IMR-90 (cell line): Measurements from ENCODE around the gene CACNA1G. TPM values are rescaled to one million over a fixed set of nuclear protein-coding genes. Genes with fewer than 3 reads are reported as not detected.

ENCODE experiments used
- ATAC-seq: fragments of 200-7000 bp; cut with Tn5 transposase; 2 replicates; pipeline ENCODE4 v1.9.1; 2020; ENCODE audit warnings: low read depth, mild to moderate bottlenecking, moderate library complexity
- BruUV-seq: library from RNA; stranded (reverse); fragments of 400-500 nt; replicated peaks from 2 replicates; lab custom pipeline; 2021; lab: Mats Ljungman, UMichigan
- CTCF ChIA-PET: fragments of 300-600 bp; formaldehyde crosslinking; extraction: SDS; loops from one replicate; lab custom pipeline; 2021; ENCODE audit warnings: antibody characterized with exemption; lab: Yijun Ruan, JAX
- POLR2A ChIA-PET: fragments of 300-600 bp; sonication (Branson Sonifier 250); formaldehyde crosslinking; loops from one replicate; lab custom pipeline; 2022; ENCODE audit warnings: antibody characterized with exemption; ENCODE audit not compliant: unreplicated experiment; lab: Charles Lee
- DNase-seq: peaks from one replicate; pipeline ENCODE4 v3.0.0; 2013
- H2AFZ ChIP-seq: replicated peaks from 2 replicates; pipeline ENCODE3; 2013; ENCODE audit warnings: low read length, mild to moderate bottlenecking; ENCODE audit not compliant: poor library complexity
- H2AK5ac ChIP-seq: 2 replicates; pipeline ENCODE4 v1.6.1; 2013; ENCODE audit warnings: low read depth, low read length, inconsistent platforms
- H2AK9ac ChIP-seq: replicated peaks from 2 replicates; pipeline ENCODE3; 2013; ENCODE audit warnings: mild to moderate bottlenecking, low read depth, low read length, moderate library complexity; ENCODE audit not compliant: poor library complexity
- H2BK120ac ChIP-seq: 2 replicates; pipeline ENCODE4 v1.6.1; 2013; ENCODE audit warnings: low read depth, low read length, inconsistent platforms
- H2BK15ac ChIP-seq: 3 replicates; pipeline ENCODE4 v1.6.1; 2013; ENCODE audit warnings: low read depth, low read length, inconsistent platforms
- H2BK20ac ChIP-seq: 2 replicates; pipeline ENCODE4 v1.6.1; 2013; ENCODE audit warnings: low read depth, mild to moderate bottlenecking, inconsistent platforms, low read length, moderate library complexity
- H2BK5ac ChIP-seq: 2 replicates; pipeline ENCODE4 v1.6.1; 2013; ENCODE audit warnings: mild to moderate bottlenecking, low read depth, low read length, inconsistent platforms; ENCODE audit not compliant: poor library complexity, severe bottlenecking
- H3K14ac ChIP-seq: replicated peaks from 2 replicates; pipeline ENCODE4 v1.6.1; 2013; ENCODE audit warnings: low read depth, low read length, inconsistent platforms
- H3K18ac ChIP-seq: 2 replicates; pipeline ENCODE4 v1.6.1; 2013; ENCODE audit warnings: low read depth, low read length, control low read depth
- H3K23ac ChIP-seq: 2 replicates; pipeline ENCODE4 v1.6.1; 2013; ENCODE audit warnings: low read depth, low read length, inconsistent platforms
- H3K27ac ChIP-seq: 2 replicates; pipeline ENCODE4 v1.5.1; 2013; ENCODE audit warnings: mild to moderate bottlenecking, control low read depth, low read length; ENCODE audit not compliant: insufficient read depth
- H3K27me3 ChIP-seq: 2 replicates; pipeline ENCODE4 v1.6.1; 2013; ENCODE audit warnings: low read length; ENCODE audit not compliant: control insufficient read depth, insufficient read depth
- H3K36me3 ChIP-seq: 2 replicates; pipeline ENCODE4 v1.6.1; 2013; ENCODE audit warnings: low read length, mixed read lengths; ENCODE audit not compliant: control insufficient read depth, insufficient read depth
- H3K4ac ChIP-seq: 2 replicates; pipeline ENCODE4 v1.6.1; 2013; ENCODE audit warnings: low read depth, low read length, inconsistent platforms
- H3K4me1 ChIP-seq: 2 replicates; pipeline ENCODE4 v1.6.1; 2013; ENCODE audit warnings: low read length, mixed read lengths; ENCODE audit not compliant: control insufficient read depth, insufficient read depth
- H3K4me2 ChIP-seq: 2 replicates; pipeline ENCODE4 v1.6.1; 2013; ENCODE audit warnings: low read depth, mild to moderate bottlenecking, control low read depth, low read length, moderate library complexity
- H3K4me3 ChIP-seq: 2 replicates; pipeline ENCODE4 v1.5.1; 2013; ENCODE audit warnings: low read depth, mild to moderate bottlenecking, control low read depth, low read length, moderate library complexity; ENCODE audit not compliant: insufficient read depth
- H3K56ac ChIP-seq: 2 replicates; pipeline ENCODE4 v1.6.1; 2013; ENCODE audit warnings: low read length, inconsistent platforms; ENCODE audit not compliant: insufficient read depth; ENCODE audit errors: extremely low read depth
- H3K79me1 ChIP-seq, 2 experiments: 2 replicates each; pipeline ENCODE4 v1.6.1; 2013; ENCODE audit warnings: low read length in 2 of 2, inconsistent platforms in 1 of 2, low read depth in 1 of 2
- H3K9ac ChIP-seq: 2 replicates; pipeline ENCODE4 v1.6.1; 2013; ENCODE audit warnings: low read depth, low read length, control low read depth
- H3K9me1 ChIP-seq: 2 replicates; pipeline ENCODE4 v1.6.1; 2013; ENCODE audit warnings: low read length, inconsistent platforms; ENCODE audit not compliant: insufficient read depth
- H3K9me3 ChIP-seq: 2 replicates; pipeline ENCODE4 v1.6.1; 2013; ENCODE audit warnings: low read length; ENCODE audit not compliant: control insufficient read depth, insufficient read depth
- H4K20me1 ChIP-seq: 2 replicates; pipeline ENCODE4 v1.6.1; 2013; ENCODE audit warnings: low read length, inconsistent platforms; ENCODE audit not compliant: insufficient read depth
- H4K5ac ChIP-seq: 2 replicates; pipeline ENCODE4 v1.6.1; 2013; ENCODE audit warnings: mild to moderate bottlenecking, low read depth, low read length, control low read depth
- H4K8ac ChIP-seq, 2 experiments: 2 replicates each; pipeline ENCODE4 v1.6.1; 2013; ENCODE audit warnings: low read depth in 2 of 2, low read length in 2 of 2, control low read depth in 1 of 2, inconsistent platforms in 1 of 2
- H4K91ac ChIP-seq: 2 replicates; pipeline ENCODE4 v1.6.1; 2013; ENCODE audit warnings: low read depth, low read length, inconsistent platforms; ENCODE audit not compliant: insufficient read depth
- BHLHE40 ChIP-seq: fragments of 150-350 bp; IDR thresholded peaks from 2 replicates; pipeline ENCODE4 v1.6.1; 2016; ENCODE audit warnings: mild to moderate bottlenecking, low read depth, low read length
- CEBPB ChIP-seq: IDR thresholded peaks from 2 replicates; pipeline ENCODE4 v1.6.1; 2012; ENCODE audit warnings: low read depth, low read length, improper control_type of control experiment
- CHD1 ChIP-seq: IDR thresholded peaks from 2 replicates; pipeline ENCODE4 v1.6.1; 2012; ENCODE audit warnings: low read depth, low read length, improper control_type of control experiment
- FOS ChIP-seq: fragments of 150-350 bp; IDR thresholded peaks from 2 replicates; pipeline ENCODE4 v1.6.1; 2016; ENCODE audit warnings: low read depth, low read length
- MAFK ChIP-seq: IDR thresholded peaks from 2 replicates; pipeline ENCODE4 v1.6.1; 2012; ENCODE audit warnings: low read depth, low read length, improper control_type of control experiment
- MAZ ChIP-seq: IDR thresholded peaks from 2 replicates; pipeline ENCODE4 v1.6.1; 2012; ENCODE audit warnings: low read depth, mild to moderate bottlenecking, low read length, improper control_type of control experiment, moderate library complexity, borderline replicate concordance
- MXI1 ChIP-seq: IDR thresholded peaks from 2 replicates; pipeline ENCODE4 v1.6.1; 2012; ENCODE audit warnings: low read depth, mild to moderate bottlenecking, low read length, moderate library complexity, borderline replicate concordance
- NFE2L2 ChIP-seq: fragments of 150-350 bp; IDR thresholded peaks from 2 replicates; pipeline ENCODE4 v1.6.1; 2016; ENCODE audit warnings: low read depth, mild to moderate bottlenecking, low read length
- POLR2A ChIP-seq: IDR thresholded peaks from 2 replicates; pipeline ENCODE4 v1.6.1; 2012; ENCODE audit warnings: mild to moderate bottlenecking, low read depth, low read length
- RAD21 ChIP-seq: IDR thresholded peaks from 2 replicates; pipeline ENCODE4 v1.6.1; 2012; ENCODE audit warnings: low read length, improper control_type of control experiment
- RCOR1 ChIP-seq: IDR thresholded peaks from 2 replicates; pipeline ENCODE4 v1.6.1; 2012; ENCODE audit warnings: mild to moderate bottlenecking, low read length, improper control_type of control experiment; ENCODE audit not compliant: insufficient replicate concordance
- RFX5 ChIP-seq: IDR thresholded peaks from 2 replicates; pipeline ENCODE4 v1.8.0; 2012; ENCODE audit warnings: low read depth, mild to moderate bottlenecking, low read length, moderate library complexity
- SMC3 ChIP-seq: fragments of 150-350 bp; IDR thresholded peaks from 2 replicates; pipeline ENCODE4 v1.6.1; 2016; ENCODE audit warnings: low read depth, mild to moderate bottlenecking, antibody characterized with exemption, low read length, moderate library complexity
- WGBS, 2 experiments: methylation state at CpG; one replicate each; pipeline versions ENCODE4 v1.1.5 to v1.1.7; 2013; ENCODE audit warnings: missing lambda C conversion rate in 2 of 2; ENCODE audit not compliant: insufficient read length in 1 of 2; ENCODE audit errors: extremely low coverage in 2 of 2; 5-methylcytosine and 5-hydroxymethylcytosine counted together
- dilution Hi-C: fragments of 300-500 bp; cut with HindIII; formaldehyde crosslinking; loops from one replicate; pipeline ENCODE4 v1.14.3; 2018; ENCODE audit warnings: low sequenced_read_pairs; ENCODE audit not compliant: unreplicated experiment
- in situ Hi-C: fragments of 300-500 bp; cut with MboI; formaldehyde crosslinking; loops from 3 replicates; pipeline ENCODE4 v1.14.3; 2019; ENCODE audit warnings: low sequenced_read_pairs, inconsistent platforms, mixed read lengths
- intact Hi-C: fragments of 100-400 bp; cut with micrococcal nuclease; formaldehyde crosslinking; loops from 2 replicates; pipeline ENCODE4 v1.10.0; 2022
- polyA plus RNA-seq, 3 experiments: library from polyadenylated mRNA; depleted of rRNA; stranded (reverse); fragments of >200 nt; gene quantifications; 2 replicates each; pipeline ENCODE4 v1.2.3, GENCODE V29; 2012; ENCODE audit warnings: low replicate concordance in 1 of 3
- total RNA-seq: library from RNA; depleted of rRNA; stranded (reverse); fragments of >200 nt; gene quantifications from 2 replicates; pipeline ENCODE4 v1.2.3, GENCODE V29; 2012
- TF ChIP-seq, protein P1 (sequence below): fragments of 150-350 bp; IDR thresholded peaks from 2 replicates; pipeline ENCODE4 v1.6.1; 2016; ENCODE audit warnings: low read depth, mild to moderate bottlenecking, low read length, moderate library complexity, borderline replicate concordance
- TF ChIP-seq, protein P2 (sequence below): conservative IDR thresholded peaks from 2 replicates; pipeline ENCODE4 v1.5.1; 2012; ENCODE audit warnings: mild to moderate bottlenecking, low read depth, low read length, improper control_type of control experiment
- TF ChIP-seq, protein P3 (sequence below): fragments of 150-350 bp; IDR thresholded peaks from 2 replicates; pipeline ENCODE4 v1.6.1; 2017; ENCODE audit warnings: mild to moderate bottlenecking, antibody characterized with exemption, low read length, low read depth

Gene CACNA1G
- total and polyA plus RNA-seq, 2 of the 4 experiments (the other 2 are of a cell fraction) = under 0.01 to 0.03 TPM

DNA sequence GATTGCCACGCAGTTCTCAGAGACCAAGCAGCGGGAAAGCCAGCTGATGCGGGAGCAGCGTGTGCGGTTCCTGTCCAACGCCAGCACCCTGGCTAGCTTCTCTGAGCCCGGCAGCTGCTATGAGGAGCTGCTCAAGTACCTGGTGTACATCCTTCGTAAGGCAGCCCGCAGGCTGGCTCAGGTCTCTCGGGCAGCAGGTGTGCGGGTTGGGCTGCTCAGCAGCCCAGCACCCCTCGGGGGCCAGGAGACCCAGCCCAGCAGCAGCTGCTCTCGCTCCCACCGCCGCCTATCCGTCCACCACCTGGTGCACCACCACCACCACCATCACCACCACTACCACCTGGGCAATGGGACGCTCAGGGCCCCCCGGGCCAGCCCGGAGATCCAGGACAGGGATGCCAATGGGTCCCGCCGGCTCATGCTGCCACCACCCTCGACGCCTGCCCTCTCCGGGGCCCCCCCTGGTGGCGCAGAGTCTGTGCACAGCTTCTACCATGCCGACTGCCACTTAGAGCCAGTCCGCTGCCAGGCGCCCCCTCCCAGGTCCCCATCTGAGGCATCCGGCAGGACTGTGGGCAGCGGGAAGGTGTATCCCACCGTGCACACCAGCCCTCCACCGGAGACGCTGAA, 15.2 kb downstream of the CACNA1G start:
- no peaks in the 10 kb centered on the region for H3K4me1 ChIP-seq
- no peak overlapping the region for H3K23ac ChIP-seq
- 90% methylated on average over 18 of the region's 33 CpGs; no CpG with 5 or more reads in 1 of the 2 experiments for WGBS, 2 experiments
- H3K9me3 ChIP-seq = no peaks in the 10 kb centered on the region
- no peak overlapping the region for H4K91ac ChIP-seq
- in situ Hi-C loops (no loop called here), intact Hi-C loops (no loop called here), dilution Hi-C loops (no loop called here)
- no peak overlapping the region for H3K56ac ChIP-seq
- no peaks in the 10 kb centered on the region for H3K36me3 ChIP-seq
- no peak overlapping the region for H2BK20ac ChIP-seq
- H2BK120ac ChIP-seq = no peak overlapping the region
- no peak overlapping the region for H4K5ac ChIP-seq
- H4K8ac ChIP-seq = no peak overlapping the region
- H3K4me2 ChIP-seq = no peak overlapping the region
- H2AFZ ChIP-seq = no peak overlapping the region
- H3K4me3 ChIP-seq = no peak overlapping the region
- CTCF ChIA-PET = no interaction called here
- no peak overlapping the region for H3K27ac ChIP-seq
- peaks cover 40% of the 10 kb centered on the region for H3K27me3 ChIP-seq
- H2BK5ac ChIP-seq = no peak overlapping the region
- H2AK9ac ChIP-seq = no peak overlapping the region
- H3K4ac ChIP-seq = no peak overlapping the region
- H2BK15ac ChIP-seq = no peak overlapping the region
- no peak overlapping the region for H3K9ac ChIP-seq
- POLR2A ChIA-PET = no interaction called here
- H3K79me1 ChIP-seq = no peaks in the 10 kb centered on the region
- no peak overlapping the region for H3K14ac ChIP-seq
- no peak for DNase-seq
- no peak overlapping the region for H3K18ac ChIP-seq
- no peaks in the 10 kb centered on the region for H4K20me1 ChIP-seq
- ATAC-seq = no peak
- H2AK5ac ChIP-seq = no peak overlapping the region
- TF ChIP-seq RAD21 = no peak
- no peak for TF ChIP-seq MAZ
- no peak for TF ChIP-seq POLR2A
- TF ChIP-seq, protein P1, sequence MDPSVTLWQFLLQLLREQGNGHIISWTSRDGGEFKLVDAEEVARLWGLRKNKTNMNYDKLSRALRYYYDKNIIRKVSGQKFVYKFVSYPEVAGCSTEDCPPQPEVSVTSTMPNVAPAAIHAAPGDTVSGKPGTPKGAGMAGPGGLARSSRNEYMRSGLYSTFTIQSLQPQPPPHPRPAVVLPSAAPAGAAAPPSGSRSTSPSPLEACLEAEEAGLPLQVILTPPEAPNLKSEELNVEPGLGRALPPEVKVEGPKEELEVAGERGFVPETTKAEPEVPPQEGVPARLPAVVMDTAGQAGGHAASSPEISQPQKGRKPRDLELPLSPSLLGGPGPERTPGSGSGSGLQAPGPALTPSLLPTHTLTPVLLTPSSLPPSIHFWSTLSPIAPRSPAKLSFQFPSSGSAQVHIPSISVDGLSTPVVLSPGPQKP = no peak
- no peak for TF ChIP-seq MXI1
- no peak for TF ChIP-seq CEBPB
- TF ChIP-seq BHLHE40 = no peak
- TF ChIP-seq MAFK = no peak
- TF ChIP-seq SMC3 = no peak
- TF ChIP-seq, protein P2, sequence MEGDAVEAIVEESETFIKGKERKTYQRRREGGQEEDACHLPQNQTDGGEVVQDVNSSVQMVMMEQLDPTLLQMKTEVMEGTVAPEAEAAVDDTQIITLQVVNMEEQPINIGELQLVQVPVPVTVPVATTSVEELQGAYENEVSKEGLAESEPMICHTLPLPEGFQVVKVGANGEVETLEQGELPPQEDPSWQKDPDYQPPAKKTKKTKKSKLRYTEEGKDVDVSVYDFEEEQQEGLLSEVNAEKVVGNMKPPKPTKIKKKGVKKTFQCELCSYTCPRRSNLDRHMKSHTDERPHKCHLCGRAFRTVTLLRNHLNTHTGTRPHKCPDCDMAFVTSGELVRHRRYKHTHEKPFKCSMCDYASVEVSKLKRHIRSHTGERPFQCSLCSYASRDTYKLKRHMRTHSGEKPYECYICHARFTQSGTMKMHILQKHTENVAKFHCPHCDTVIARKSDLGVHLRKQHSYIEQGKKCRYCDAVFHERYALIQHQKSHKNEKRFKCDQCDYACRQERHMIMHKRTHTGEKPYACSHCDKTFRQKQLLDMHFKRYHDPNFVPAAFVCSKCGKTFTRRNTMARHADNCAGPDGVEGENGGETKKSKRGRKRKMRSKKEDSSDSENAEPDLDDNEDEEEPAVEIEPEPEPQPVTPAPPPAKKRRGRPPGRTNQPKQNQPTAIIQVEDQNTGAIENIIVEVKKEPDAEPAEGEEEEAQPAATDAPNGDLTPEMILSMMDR = no peak
- TF ChIP-seq FOS = no peak
- TF ChIP-seq RCOR1 = no peak
- TF ChIP-seq, protein P3, sequence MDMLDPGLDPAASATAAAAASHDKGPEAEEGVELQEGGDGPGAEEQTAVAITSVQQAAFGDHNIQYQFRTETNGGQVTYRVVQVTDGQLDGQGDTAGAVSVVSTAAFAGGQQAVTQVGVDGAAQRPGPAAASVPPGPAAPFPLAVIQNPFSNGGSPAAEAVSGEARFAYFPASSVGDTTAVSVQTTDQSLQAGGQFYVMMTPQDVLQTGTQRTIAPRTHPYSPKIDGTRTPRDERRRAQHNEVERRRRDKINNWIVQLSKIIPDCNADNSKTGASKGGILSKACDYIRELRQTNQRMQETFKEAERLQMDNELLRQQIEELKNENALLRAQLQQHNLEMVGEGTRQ = no peak
- no peak for TF ChIP-seq RFX5
- TF ChIP-seq CHD1 = no peak
- TF ChIP-seq NFE2L2 = no peak
- H3K9me1 ChIP-seq = no peaks in the 10 kb centered on the region
- no TSS peak for BruUV-seq
